Esophagus muscularis mucosa (tissue), 4 donors: ENCODE results near the gene PTPRD. TPM values are rescaled to one million over a fixed set of nuclear protein-coding genes. Genes with fewer than 3 reads are reported as not detected.

ENCODE experiments used
- DNase-seq: peaks from one replicate; pipeline ENCODE4 v3.0.0-alpha.2; 2017; ENCODE audit errors: extremely low spot score
- H3K27ac ChIP-seq, 4 donors: fragments of 200-600 bp; sonication (generic); replicated peaks in 1 of 4; 1 replicate in 3 of 4; 2 replicates in 1 of 4; pipeline ENCODE4 v1.5.1; 2016 to 2019; ENCODE audit warnings: mild to moderate bottlenecking in 1 of 4
- H3K27me3 ChIP-seq, 4 donors: fragments of 200-600 bp; sonication (generic); one replicate each; pipeline versions ENCODE4 v1.5.1 to v1.6.0; 2016 to 2019
- H3K36me3 ChIP-seq, 4 donors: fragments of 200-600 bp; sonication (generic); one replicate each; pipeline ENCODE4 v1.5.1; 2016 to 2019
- H3K4me1 ChIP-seq, 4 donors: fragments of 200-600 bp; sonication (generic); one replicate each; pipeline ENCODE4 v1.5.1; 2016 to 2019
- H3K4me3 ChIP-seq, 4 donors: fragments of 200-600 bp; sonication (generic); 1 replicate in 2 of 4; 2 replicates in 2 of 4; pipeline ENCODE4 v1.5.1; 2016 to 2019; ENCODE audit warnings: mild to moderate bottlenecking in 4 of 4, moderate library complexity in 1 of 4
- H3K9me3 ChIP-seq, 4 donors: fragments of 200-600 bp; sonication (generic); 1 replicate in 3 of 4; 2 replicates in 1 of 4; pipeline ENCODE4 v1.5.1; 2016 to 2019
- CTCF ChIP-seq, 3 experiments: fragments of 200-600 bp in 2 of 3; fragments of 450-650 bp in 1 of 3; sonication (generic) in 2 of 3; IDR thresholded peaks; one replicate each; pipeline ENCODE4 v1.5.1; 2017 to 2019; ENCODE audit warnings: antibody characterized with exemption in 3 of 3, mild to moderate bottlenecking in 2 of 3, moderate library complexity in 1 of 3
- EP300 ChIP-seq: sonication (generic); formaldehyde crosslinking; IDR thresholded peaks from one replicate; pipeline ENCODE4 v1.6.1; 2017; ENCODE audit warnings: antibody characterized with exemption
- POLR2A ChIP-seq: fragments of 450-650 bp; IDR thresholded peaks from one replicate; pipeline ENCODE4 v1.6.1; 2017; ENCODE audit warnings: antibody characterized with exemption, moderate library complexity, mild to moderate bottlenecking, low read depth
- POLR2AphosphoS5 ChIP-seq, 2 donors: sonication (generic); formaldehyde crosslinking; IDR thresholded peaks; one replicate each; pipeline ENCODE4 v1.6.1; 2017; ENCODE audit warnings: antibody characterized with exemption in 2 of 2
- WGBS: methylation state at CpG from one replicate; pipeline ENCODE4 v1.1.5; 2018; 5-methylcytosine and 5-hydroxymethylcytosine counted together
- intact Hi-C: fragments of 100-400 bp; cut with DNase I; formaldehyde crosslinking; loops from one replicate; pipeline ENCODE4 v1.15.1; 2023
- total RNA-seq, 4 donors: library from RNA; depleted of rRNA; stranded (reverse); fragments of >200 nt; gene quantifications; one replicate each; pipeline versions ENCODE4 v1.1.0 to v1.2.1, GENCODE V29; 2016

PTPRD gene
- total RNA-seq, 4 donors from 2014 or later: 4.1 to 6.6 (median 5.0) TPM

DNA sequence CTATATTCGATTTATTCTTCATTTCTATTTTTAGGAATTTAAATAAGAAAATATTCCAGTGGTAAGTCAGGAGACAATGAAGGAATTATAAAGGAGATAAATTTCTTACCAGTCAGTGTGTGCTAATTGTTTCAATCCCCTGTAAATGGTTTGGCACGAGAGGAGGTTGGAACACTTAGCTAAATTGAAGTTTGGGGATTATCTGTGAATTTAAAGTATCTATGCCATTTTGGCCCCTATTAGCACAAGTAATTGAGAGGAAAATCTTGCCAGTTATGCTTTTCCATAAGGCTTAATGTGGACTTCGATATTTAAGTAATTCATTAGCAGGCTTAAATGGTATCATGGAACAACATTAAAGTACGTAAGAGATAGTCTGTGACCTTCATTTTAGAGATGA, 860.8 kb downstream of the PTPRD start:
- TF ChIP-seq EP300: no peak
- no peak for TF ChIP-seq POLR2A
- no peak for TF ChIP-seq POLR2AphosphoS5 (IDR thresholded peaks at IDR 0.05)
- TF ChIP-seq CTCF (IDR thresholded peaks at IDR 0.05): no peak
- DNase-seq: no peak
- Histone ChIP-seq H3K4me1 (peaks cover 0 to 67% (median 61%) of the 10 kb centered on the region in 4 donors), H3K27ac (peak overlapping the region; percentile 55 to 78 (median 64)), H3K27me3 (no peaks in the 10 kb centered on the region), H3K4me3 (no peak overlapping the region), H3K36me3 (no peaks in the 10 kb centered on the region), H3K9me3 (no peaks in the 10 kb centered on the region)
- WGBS: 61% methylated on average over 4 of the region's 4 CpGs
- intact Hi-C loops: no loop called here

DNA sequence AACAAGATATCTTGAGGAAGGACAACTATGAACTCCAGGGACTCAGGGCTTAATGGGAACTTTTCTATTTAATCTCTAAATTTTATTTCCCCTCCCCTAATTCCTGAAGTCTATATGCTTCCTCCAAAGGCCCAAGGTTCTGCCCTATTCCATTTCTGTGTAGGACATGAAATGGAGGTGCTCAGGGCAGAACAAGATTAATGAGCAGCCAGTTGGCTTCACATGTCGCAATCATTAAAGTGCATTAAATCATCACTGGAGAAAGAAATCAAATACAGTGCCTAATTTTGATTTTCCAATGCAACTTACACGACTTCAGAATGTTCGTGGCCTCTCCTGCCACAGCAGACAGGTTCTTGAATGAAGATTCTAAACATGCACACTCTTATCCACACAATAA, 862.1 kb downstream of the PTPRD start:
- intact Hi-C loops: no loop called here
- Histone ChIP-seq H3K36me3 (no peaks in the 10 kb centered on the region), H3K4me3 (no peak overlapping the region), H3K27ac (peak overlapping the region in 2 of 4 donors; percentile 68 to 78), H3K4me1 (peaks cover 0 to 78% (median 69%) of the 10 kb centered on the region in 4 donors), H3K27me3 (no peaks in the 10 kb centered on the region), H3K9me3 (no peaks in the 10 kb centered on the region)
- no peak for DNase-seq
- no peak for TF ChIP-seq POLR2A
- no peak for TF ChIP-seq POLR2AphosphoS5 (IDR thresholded peaks at IDR 0.05)
- TF ChIP-seq EP300: no peak
- TF ChIP-seq CTCF (IDR thresholded peaks at IDR 0.05): no peak
- 45% methylated on average over 3 of the region's 3 CpGs for WGBS

DNA sequence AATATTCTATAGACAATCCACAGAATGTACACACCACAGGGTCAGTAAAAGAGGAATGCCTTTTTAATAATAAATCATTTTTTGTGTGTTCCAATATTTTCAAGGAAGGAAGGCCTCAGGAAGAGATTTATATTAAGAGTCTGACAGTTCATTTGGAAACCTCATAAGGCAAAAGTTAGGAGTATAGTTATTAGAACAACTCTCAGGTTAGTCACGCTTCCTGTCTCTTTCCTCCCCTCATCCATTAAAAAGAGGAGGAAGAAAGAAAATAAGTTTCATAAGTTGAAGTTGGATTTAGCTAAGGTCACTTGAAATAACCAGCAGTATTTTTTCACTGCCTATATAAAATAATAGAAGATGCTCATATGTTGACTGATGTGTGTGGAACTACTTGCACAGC, 863.2 kb downstream of the PTPRD start:
- intact Hi-C loops: no loop called here
- 57% methylated on average over 1 of the region's 1 CpG for WGBS
- Histone ChIP-seq H3K27ac (peak overlapping the region in 1 of 4 donors; percentile 52), H3K36me3 (no peaks in the 10 kb centered on the region), H3K27me3 (no peaks in the 10 kb centered on the region), H3K9me3 (no peaks in the 10 kb centered on the region), H3K4me1 (peaks cover 0 to 76% (median 61%) of the 10 kb centered on the region in 4 donors), H3K4me3 (no peak overlapping the region)
- TF ChIP-seq EP300: no peak
- no peak for TF ChIP-seq POLR2A
- TF ChIP-seq POLR2AphosphoS5 (IDR thresholded peaks at IDR 0.05): no peak
- no peak for TF ChIP-seq CTCF (IDR thresholded peaks at IDR 0.05)
- no peak for DNase-seq

GRCh38 chr9:9747787-9748186, 865.0 kb downstream of the PTPRD start:
- Histone ChIP-seq H3K36me3 (no peaks in the 10 kb centered on the region), H3K9me3 (no peaks in the 10 kb centered on the region), H3K27me3 (no peaks in the 10 kb centered on the region), H3K4me3 (no peak overlapping the region), H3K27ac (peak overlapping the region in 2 of 4 donors; percentile 24 to 52), H3K4me1 (peaks cover 0 to 58% (median 43%) of the 10 kb centered on the region in 4 donors)
- WGBS: 49% methylated on average over 4 of the region's 4 CpGs
- intact Hi-C loops: no loop called here
- no peak for DNase-seq
- TF ChIP-seq POLR2AphosphoS5 (IDR thresholded peaks at IDR 0.05) (peak in 1 of 2 donors; percentile 51), CTCF (IDR thresholded peaks at IDR 0.05) (no peak)

GRCh38 chr9:9746826-9747225, 866.0 kb downstream of the PTPRD start:
- Histone ChIP-seq H3K36me3 (no peaks in the 10 kb centered on the region), H3K27ac (peak overlapping the region in 1 of 4 donors; percentile 41), H3K27me3 (no peaks in the 10 kb centered on the region), H3K9me3 (no peaks in the 10 kb centered on the region), H3K4me3 (no peak overlapping the region), H3K4me1 (peaks cover 0 to 48% (median 34%) of the 10 kb centered on the region in 4 donors)
- DNase-seq: no peak
- no peak for TF ChIP-seq EP300
- no peak for TF ChIP-seq POLR2AphosphoS5 (IDR thresholded peaks at IDR 0.05)
- TF ChIP-seq CTCF (IDR thresholded peaks at IDR 0.05): no peak
- no peak for TF ChIP-seq POLR2A
- 28% methylated on average over 1 of the region's 1 CpG for WGBS
- intact Hi-C loops: no loop called here
